Measurements from ENCODE around the gene XPO4. TPM values are rescaled to one million over a fixed set of nuclear protein-coding genes. Genes with fewer than 3 reads are reported as not detected.

Gene XPO4
- total RNA-seq, 1 donor: 19.5 TPM

GRCh38 chr13:20727856-20728255 is 174.7 kb downstream of the XPO4 start:
- Histone ChIP-seq H3K27me3 (ENCODE audit: insufficient read depth, low read length) (no peaks in the 10 kb centered on the region), H2AFZ (ENCODE audit: low read length) (no peak overlapping the region), H3K4me3 (ENCODE audit: insufficient read depth, low read length) (no peak overlapping the region), H3K4me1 (ENCODE audit: insufficient read depth, low read length) (no peaks in the 10 kb centered on the region), H3K9me3 (ENCODE audit: low read depth, low read length) (no peaks in the 10 kb centered on the region), H3K4me2 (ENCODE audit: insufficient read depth, low read length) (no peak overlapping the region), H3K79me2 (ENCODE audit: insufficient read depth, low read length) (no peaks in the 10 kb centered on the region), H3K27ac (ENCODE audit: low read depth, low read length) (no peak overlapping the region), H3K36me3 (ENCODE audit: insufficient read depth, low read length) (peaks cover 4% of the 10 kb centered on the region), H4K20me1 (ENCODE audit: insufficient read depth, low read length) (no peaks in the 10 kb centered on the region)
- no peak for DNase-seq (ENCODE audit: insufficient read length, low spot score, missing footprints)
- TF ChIP-seq, protein P1, sequence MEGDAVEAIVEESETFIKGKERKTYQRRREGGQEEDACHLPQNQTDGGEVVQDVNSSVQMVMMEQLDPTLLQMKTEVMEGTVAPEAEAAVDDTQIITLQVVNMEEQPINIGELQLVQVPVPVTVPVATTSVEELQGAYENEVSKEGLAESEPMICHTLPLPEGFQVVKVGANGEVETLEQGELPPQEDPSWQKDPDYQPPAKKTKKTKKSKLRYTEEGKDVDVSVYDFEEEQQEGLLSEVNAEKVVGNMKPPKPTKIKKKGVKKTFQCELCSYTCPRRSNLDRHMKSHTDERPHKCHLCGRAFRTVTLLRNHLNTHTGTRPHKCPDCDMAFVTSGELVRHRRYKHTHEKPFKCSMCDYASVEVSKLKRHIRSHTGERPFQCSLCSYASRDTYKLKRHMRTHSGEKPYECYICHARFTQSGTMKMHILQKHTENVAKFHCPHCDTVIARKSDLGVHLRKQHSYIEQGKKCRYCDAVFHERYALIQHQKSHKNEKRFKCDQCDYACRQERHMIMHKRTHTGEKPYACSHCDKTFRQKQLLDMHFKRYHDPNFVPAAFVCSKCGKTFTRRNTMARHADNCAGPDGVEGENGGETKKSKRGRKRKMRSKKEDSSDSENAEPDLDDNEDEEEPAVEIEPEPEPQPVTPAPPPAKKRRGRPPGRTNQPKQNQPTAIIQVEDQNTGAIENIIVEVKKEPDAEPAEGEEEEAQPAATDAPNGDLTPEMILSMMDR (IDR thresholded peaks at IDR 0.05; ENCODE audit: extremely low read depth, low read depth, low read length): no peak

Other genes starting within 250 kb of the XPO4 start
- gene IL17D, start 199.0 kb downstream of the XPO4 start, total RNA-seq: 2.1 and 2.2 TPM in 2 replicates
- 7.6 and 8.3 TPM in 2 replicates for gene EEF1AKMT1, start 128.8 kb downstream of the XPO4 start, total RNA-seq
- gene LATS2, start 158.8 kb upstream of the XPO4 start, total RNA-seq: 22.1 and 24.2 TPM in 2 replicates
- gene SAP18, start 237.4 kb upstream of the XPO4 start, total RNA-seq: 37.4 and 40.9 TPM in 2 replicates